Gastroesophageal sphincter (tissue), 4 donors: Measurements from ENCODE around the gene ITPKA. TPM values are rescaled to one million over a fixed set of nuclear protein-coding genes. Genes with fewer than 3 reads are reported as not detected.
A peak's percentile ranks its signal among the peaks of the same experiment; 100 is the strongest.

Experiments
- ATAC-seq: fragments of 150-250 bp; one replicate; pipeline ENCODE4 v1.9.1; 2016; ENCODE audit warnings: mild to moderate bottlenecking, moderate library complexity
- H3K27ac ChIP-seq, 4 donors: fragments of 200-600 bp; sonication (generic) in 3 of 4; 1 replicate in 3 of 4; 2 replicates in 1 of 4; pipeline ENCODE4 v1.5.1; 2016 to 2019
- H3K27me3 ChIP-seq: fragments of 200-600 bp; sonication (generic); one replicate; pipeline ENCODE4 v1.5.1; 2019
- H3K36me3 ChIP-seq, 2 donors: fragments of 200-600 bp; sonication (generic); one replicate each; pipeline ENCODE4 v1.5.1; 2019; ENCODE audit warnings: control low read depth in 1 of 2
- H3K4me1 ChIP-seq, 3 donors: fragments of 200-600 bp; sonication (generic); 1 replicate in 2 of 3; 2 replicates in 1 of 3; pipeline ENCODE4 v1.5.1; 2016 to 2019; ENCODE audit warnings: control low read depth in 2 of 3
- H3K4me3 ChIP-seq, 2 donors: fragments of 200-600 bp; sonication (generic); one replicate each; pipeline ENCODE4 v1.5.1; 2019; ENCODE audit warnings: mild to moderate bottlenecking in 1 of 2, moderate library complexity in 1 of 2
- H3K9me3 ChIP-seq, 3 donors: fragments of 200-600 bp; sonication (generic); one replicate each; pipeline ENCODE4 v1.5.1; 2017 to 2019; ENCODE audit warnings: control low read depth in 2 of 3
- CTCF ChIP-seq, 4 experiments: fragments of 200-600 bp in 2 of 4; fragments of 450-650 bp in 2 of 4; sonication (generic) in 1 of 4; IDR thresholded peaks; one replicate each; pipeline ENCODE4 v1.5.1; 2017 to 2019; ENCODE audit warnings: antibody characterized with exemption in 4 of 4, mild to moderate bottlenecking in 2 of 4, moderate library complexity in 2 of 4
- EP300 ChIP-seq: sonication (generic); formaldehyde crosslinking; IDR thresholded peaks from one replicate; pipeline ENCODE4 v1.6.1; 2017; ENCODE audit warnings: antibody characterized with exemption, mild to moderate bottlenecking
- POLR2A ChIP-seq, 2 donors: fragments of 450-650 bp; IDR thresholded peaks; one replicate each; pipeline ENCODE4 v1.6.1; 2017; ENCODE audit warnings: antibody characterized with exemption in 2 of 2, mild to moderate bottlenecking in 2 of 2, moderate library complexity in 1 of 2
- POLR2AphosphoS5 ChIP-seq: sonication (generic); formaldehyde crosslinking; IDR thresholded peaks from one replicate; pipeline ENCODE4 v1.6.1; 2017; ENCODE audit warnings: antibody characterized with exemption
- WGBS, 2 donors: methylation state at CpG; one replicate each; pipeline ENCODE4 v1.1.5; 2018; ENCODE audit warnings: low coverage in 1 of 2; 5-methylcytosine and 5-hydroxymethylcytosine counted together
- total RNA-seq, 4 donors: library from RNA; depleted of rRNA; stranded (reverse); fragments of >200 nt; gene quantifications; one replicate each; pipeline ENCODE4 v1.1.0, GENCODE V29; 2016

ITPKA gene
- total RNA-seq, 4 donors from 2014 or later = 0.85 to 1.2 (median 0.94) TPM; not detected in 1

GRCh38 chr15:41510728-41511127, 17.1 kb downstream of the ITPKA start:
- no peak for ATAC-seq
- Histone ChIP-seq H3K4me1 (peaks cover 0 to 31% (median 26%) of the 10 kb centered on the region in 3 donors), H3K27me3 (peaks cover 53% of the 10 kb centered on the region), H3K4me3 (no peak overlapping the region), H3K9me3 (no peaks in the 10 kb centered on the region), H3K36me3 (no peaks in the 10 kb centered on the region), H3K27ac (no peak overlapping the region)
- TF ChIP-seq POLR2A (IDR thresholded peaks at IDR 0.05) = no peak
- TF ChIP-seq CTCF (IDR thresholded peaks at IDR 0.05) = no peak
- no peak for TF ChIP-seq EP300
- no peak for TF ChIP-seq POLR2AphosphoS5
- 88 to 94% methylated on average over 4 to 5 of the region's 7 CpGs for WGBS, 2 donors

GRCh38 chr15:41511331-41511898, 17.7 kb downstream of the ITPKA start:
- Histone ChIP-seq H3K27me3 (peaks cover 47% of the 10 kb centered on the region), H3K4me3 (peak overlapping the region in 1 of 2 donors; percentile 45), H3K9me3 (no peaks in the 10 kb centered on the region), H3K4me1 (peaks cover 0 to 31% (median 26%) of the 10 kb centered on the region in 3 donors), H3K27ac (no peak overlapping the region), H3K36me3 (no peaks in the 10 kb centered on the region)
- no peak for TF ChIP-seq POLR2A (IDR thresholded peaks at IDR 0.05)
- no peak for TF ChIP-seq POLR2AphosphoS5
- TF ChIP-seq CTCF (IDR thresholded peaks at IDR 0.05) = no peak
- TF ChIP-seq EP300 = no peak
- ATAC-seq = no peak
- 3% methylated on average over 12 of the region's 56 CpGs; no CpG with 5 or more reads in 1 of the 2 donors for WGBS, 2 donors

GRCh38 chr15:41511899-41512369, 18.3 kb downstream of the ITPKA start:
- Histone ChIP-seq H3K4me3 (peak overlapping the region in 1 of 2 donors; percentile 45), H3K27ac (no peak overlapping the region), H3K9me3 (no peaks in the 10 kb centered on the region), H3K36me3 (peaks cover 0 to 1% of the 10 kb centered on the region in 2 donors), H3K4me1 (peaks cover 0 to 31% (median 26%) of the 10 kb centered on the region in 3 donors), H3K27me3 (peaks cover 47% of the 10 kb centered on the region)
- ATAC-seq = peak; percentile 19
- 0% methylated on average over 2 of the region's 49 CpGs; no CpG with 5 or more reads in 1 of the 2 donors for WGBS, 2 donors
- TF ChIP-seq CTCF (IDR thresholded peaks at IDR 0.05) (no peak), POLR2AphosphoS5 (no peak), EP300 (no peak), POLR2A (IDR thresholded peaks at IDR 0.05) (no peak)

- 12% methylated on average over 3 of the region's 33 CpGs; no CpG with 5 or more reads in 1 of the 2 donors for WGBS, 2 donors
- ATAC-seq = no peak
Observed at GRCh38 chr15:41512512-41512939, 18.9 kb downstream of the ITPKA start.

DNA sequence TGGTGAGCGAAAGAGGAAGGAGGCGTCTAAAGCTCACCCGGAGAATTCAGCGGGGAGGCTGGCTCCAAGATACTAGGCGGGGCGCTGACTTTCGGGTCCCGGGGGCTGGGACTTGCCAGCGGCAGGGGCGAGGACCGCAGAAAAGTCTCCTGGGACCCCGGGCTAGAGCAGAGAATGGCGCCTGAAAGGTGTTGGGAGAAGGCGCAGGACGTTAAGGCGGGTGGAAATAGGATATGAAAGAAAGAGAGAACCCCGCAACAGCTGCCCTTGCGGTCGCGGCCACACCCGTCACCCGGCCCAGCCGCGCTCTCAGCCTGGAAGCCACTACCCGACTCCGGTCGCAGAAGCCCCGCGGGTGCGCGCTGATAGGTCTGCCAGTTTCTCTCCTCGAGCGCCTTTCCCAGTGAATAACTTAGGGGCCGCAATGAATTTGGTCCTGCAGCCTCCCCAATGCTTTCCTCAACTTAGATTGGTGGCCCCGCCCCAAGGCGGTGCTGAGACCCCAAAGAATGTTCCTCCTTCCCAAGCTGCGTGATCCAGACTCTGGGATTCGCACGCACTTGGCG, 19.3 kb downstream of the ITPKA start:
- Histone ChIP-seq H3K4me3 (peak overlapping the region in 1 of 2 donors; percentile 45), H3K36me3 (peaks cover 0 to 12% of the 10 kb centered on the region in 2 donors), H3K9me3 (no peaks in the 10 kb centered on the region), H3K4me1 (peaks cover 0 to 31% (median 26%) of the 10 kb centered on the region in 3 donors), H3K27me3 (peaks cover 47% of the 10 kb centered on the region), H3K27ac (no peak overlapping the region)
- 1% methylated on average over 21 to 26 of the region's 40 CpGs for WGBS, 2 donors
- TF ChIP-seq POLR2AphosphoS5 (no peak), CTCF (IDR thresholded peaks at IDR 0.05) (no peak), EP300 (no peak), POLR2A (IDR thresholded peaks at IDR 0.05) (no peak)
- ATAC-seq = peak; percentile 20

More at GRCh38 chr15:41512512-41512939, 18.9 kb downstream of the ITPKA start:
- TF ChIP-seq POLR2AphosphoS5 = no peak
- no peak for TF ChIP-seq POLR2A (IDR thresholded peaks at IDR 0.05)
- Histone ChIP-seq H3K4me1 (peaks cover 0 to 31% (median 26%) of the 10 kb centered on the region in 3 donors), H3K4me3 (peak overlapping the region in 1 of 2 donors; percentile 45), H3K9me3 (no peaks in the 10 kb centered on the region), H3K27ac (no peak overlapping the region), H3K36me3 (peaks cover 0 to 7% of the 10 kb centered on the region in 2 donors), H3K27me3 (peaks cover 47% of the 10 kb centered on the region)
